Mucosa of rectum (tissue), 2 donors: Measurements from ENCODE around the gene ANKRD37.

Source experiments
- H3K27ac ChIP-seq, 2 donors: one replicate each; pipeline ENCODE4 v1.7.0; 2013; ENCODE audit warnings: inconsistent platforms in 2 of 2, low read depth in 2 of 2, low read length in 2 of 2
- H3K27me3 ChIP-seq, 2 donors: one replicate each; pipeline ENCODE4 v1.7.0; 2013; ENCODE audit warnings: low read length in 2 of 2; ENCODE audit not compliant: control insufficient read depth in 2 of 2, insufficient read depth in 2 of 2
- H3K36me3 ChIP-seq, 2 donors: one replicate each; pipeline ENCODE4 v1.7.0; 2013; ENCODE audit warnings: low read length in 2 of 2; ENCODE audit not compliant: control insufficient read depth in 2 of 2, insufficient read depth in 2 of 2
- H3K4me1 ChIP-seq, 2 donors: one replicate each; pipeline ENCODE4 v1.7.0; 2013; ENCODE audit warnings: low read length in 2 of 2, mild to moderate bottlenecking in 1 of 2; ENCODE audit not compliant: control insufficient read depth in 2 of 2, insufficient read depth in 2 of 2
- H3K4me3 ChIP-seq, 2 donors: one replicate each; pipeline ENCODE4 v1.7.0; 2013; ENCODE audit warnings: low read length in 2 of 2
- H3K9ac ChIP-seq, 2 donors: one replicate each; pipeline ENCODE4 v1.7.0; 2013; ENCODE audit warnings: low read length in 2 of 2, low read depth in 1 of 2, mild to moderate bottlenecking in 1 of 2
- H3K9me3 ChIP-seq, 2 donors: one replicate each; pipeline ENCODE4 v1.7.0; 2013; ENCODE audit warnings: low read length in 2 of 2; ENCODE audit not compliant: control insufficient read depth in 2 of 2
- donor health status: healthy.
- donor health status: Normal muscosa, but diverticular disease.

The ANKRD37 gene

GRCh38 chr4:185378264-185378663 is 18.4 kb upstream of the ANKRD37 start:
- Histone ChIP-seq H3K27me3 (no peaks in the 10 kb centered on the region), H3K36me3 (no peaks in the 10 kb centered on the region), H3K4me3 (no peak overlapping the region), H3K4me1 (no peaks in the 10 kb centered on the region), H3K27ac (no peak overlapping the region), H3K9me3 (no peaks in the 10 kb centered on the region), H3K9ac (no peak overlapping the region)

GRCh38 chr4:185379326-185380295 is 17.0 kb upstream of the ANKRD37 start:
- no peak overlapping the region for H3K9ac ChIP-seq

GRCh38 chr4:185380320-185380719 is 16.3 kb upstream of the ANKRD37 start:
- no peaks in the 10 kb centered on the region for H3K9me3 ChIP-seq
- no peaks in the 10 kb centered on the region for H3K27me3 ChIP-seq
- no peak overlapping the region for H3K4me3 ChIP-seq
- H3K36me3 ChIP-seq, result no peaks in the 10 kb centered on the region
- no peak overlapping the region for H3K27ac ChIP-seq
- H3K4me1 ChIP-seq, result peaks cover 3 to 5% of the 10 kb centered on the region in 2 donors
- H3K9ac ChIP-seq, result no peak overlapping the region

More at GRCh38 chr4:185379326-185380295, 17.0 kb upstream of the ANKRD37 start:
- Histone ChIP-seq H3K27ac (no peak overlapping the region), H3K36me3 (no peaks in the 10 kb centered on the region), H3K9me3 (no peaks in the 10 kb centered on the region), H3K4me3 (no peak overlapping the region), H3K27me3 (no peaks in the 10 kb centered on the region), H3K4me1 (peaks cover 0 to 3% of the 10 kb centered on the region in 2 donors)

- Histone ChIP-seq H3K9ac (no peak overlapping the region), H3K27me3 (no peaks in the 10 kb centered on the region), H3K4me1 (peaks cover 3 to 7% of the 10 kb centered on the region in 2 donors), H3K27ac (no peak overlapping the region), H3K4me3 (no peak overlapping the region), H3K36me3 (no peaks in the 10 kb centered on the region), H3K9me3 (no peaks in the 10 kb centered on the region)
Observed at GRCh38 chr4:185381288-185382196, 15.1 kb upstream of the ANKRD37 start.

- Histone ChIP-seq H3K9ac (no peak overlapping the region), H3K4me3 (no peak overlapping the region), H3K27me3 (no peaks in the 10 kb centered on the region), H3K36me3 (no peaks in the 10 kb centered on the region), H3K4me1 (peaks cover 3 to 7% of the 10 kb centered on the region in 2 donors), H3K9me3 (no peaks in the 10 kb centered on the region), H3K27ac (no peak overlapping the region)
Observed at GRCh38 chr4:185382754-185383153, 13.9 kb upstream of the ANKRD37 start.

- no peaks in the 10 kb centered on the region for H3K27me3 ChIP-seq
- no peaks in the 10 kb centered on the region for H3K9me3 ChIP-seq
- H3K36me3 ChIP-seq, result no peaks in the 10 kb centered on the region
- no peak overlapping the region for H3K27ac ChIP-seq
- H3K9ac ChIP-seq, result no peak overlapping the region
- no peak overlapping the region for H3K4me3 ChIP-seq
- peaks cover 3 to 7% of the 10 kb centered on the region in 2 donors for H3K4me1 ChIP-seq
Observed at GRCh38 chr4:185383451-185383850, 13.2 kb upstream of the ANKRD37 start.

GRCh38 chr4:185384061-185384460 is 12.6 kb upstream of the ANKRD37 start:
- no peaks in the 10 kb centered on the region for H3K36me3 ChIP-seq
- no peak overlapping the region for H3K4me3 ChIP-seq
- H3K9ac ChIP-seq, result no peak overlapping the region
- H3K4me1 ChIP-seq, result peaks cover 3 to 7% of the 10 kb centered on the region in 2 donors
- H3K27ac ChIP-seq, result no peak overlapping the region
- no peaks in the 10 kb centered on the region for H3K27me3 ChIP-seq
- H3K9me3 ChIP-seq, result no peaks in the 10 kb centered on the region

- no peaks in the 10 kb centered on the region for H3K27me3 ChIP-seq
- no peak overlapping the region for H3K9ac ChIP-seq
- H3K36me3 ChIP-seq, result no peaks in the 10 kb centered on the region
- no peak overlapping the region for H3K27ac ChIP-seq
- H3K9me3 ChIP-seq, result no peaks in the 10 kb centered on the region
- H3K4me1 ChIP-seq, result peaks cover 3 to 7% of the 10 kb centered on the region in 2 donors
- no peak overlapping the region for H3K4me3 ChIP-seq
Observed at GRCh38 chr4:185384930-185385331, 11.7 kb upstream of the ANKRD37 start.

- no peak overlapping the region for H3K9ac ChIP-seq
- peaks cover 3 to 7% of the 10 kb centered on the region in 2 donors for H3K4me1 ChIP-seq
- H3K36me3 ChIP-seq, result no peaks in the 10 kb centered on the region
- no peak overlapping the region for H3K4me3 ChIP-seq
- H3K27me3 ChIP-seq, result no peaks in the 10 kb centered on the region
- H3K9me3 ChIP-seq, result no peaks in the 10 kb centered on the region
- no peak overlapping the region for H3K27ac ChIP-seq
Observed at GRCh38 chr4:185387957-185388356, 8.7 kb upstream of the ANKRD37 start.

GRCh38 chr4:185390941-185391340 is 5.7 kb upstream of the ANKRD37 start:
- H3K4me1 ChIP-seq, result no peaks in the 10 kb centered on the region
- no peak overlapping the region for H3K9ac ChIP-seq
- no peaks in the 10 kb centered on the region for H3K27me3 ChIP-seq
- no peak overlapping the region for H3K4me3 ChIP-seq
- H3K36me3 ChIP-seq, result no peaks in the 10 kb centered on the region
- H3K9me3 ChIP-seq, result no peaks in the 10 kb centered on the region
- H3K27ac ChIP-seq, result no peak overlapping the region
